RWPE2 (cell line): ENCODE measurements around the gene PCDHGC3.
"Not testable (repeated sequence)": the region's sequence is repeated elsewhere in the genome, so short reads cannot be mapped to it uniquely, and the experiment has no call there.

Source experiments
- ATAC-seq: fragments of 200-7000 bp; cut with Tn5 transposase; 3 replicates; pipeline ENCODE4 v1.9.1; 2021; ENCODE audit warnings: low read depth
- DNase-seq: peaks from one replicate; pipeline ENCODE4 v3.0.0-alpha.2; 2020; ENCODE audit warnings: low spot score
- H3K27ac ChIP-seq: fragments of 450-650 bp; 2 replicates; pipeline ENCODE4 v1.5.1; 2017; ENCODE audit warnings: mild to moderate bottlenecking; ENCODE audit not compliant: poor library complexity, severe bottlenecking
- H3K27me3 ChIP-seq: fragments of 250-450 bp; sonication (Bioruptor Pico); 2 replicates; pipeline ENCODE4 v1.5.1; 2021; ENCODE audit warnings: mild to moderate bottlenecking, moderate library complexity; ENCODE audit not compliant: insufficient read depth, poor library complexity, severe bottlenecking
- H3K36me3 ChIP-seq: fragments of 250-450 bp; sonication (Bioruptor Pico); 2 replicates; pipeline ENCODE4 v1.5.1; 2020; ENCODE audit warnings: low read depth, mild to moderate bottlenecking, moderate library complexity
- H3K4me1 ChIP-seq: fragments of 250-450 bp; sonication (Bioruptor Pico); 2 replicates; pipeline ENCODE4 v1.5.1; 2021; ENCODE audit warnings: mild to moderate bottlenecking, moderate library complexity; ENCODE audit not compliant: insufficient read depth, poor library complexity, severe bottlenecking
- H3K4me3 ChIP-seq: fragments of 250-450 bp; sonication (Bioruptor Pico); 2 replicates; pipeline ENCODE4 v1.5.1; 2021; ENCODE audit warnings: mild to moderate bottlenecking, moderate library complexity; ENCODE audit not compliant: severe bottlenecking
- H3K9me3 ChIP-seq: fragments of 250-450 bp; sonication (Bioruptor Pico); 2 replicates; pipeline ENCODE4 v1.5.1; 2021; ENCODE audit warnings: mild to moderate bottlenecking, moderate library complexity; ENCODE audit not compliant: severe bottlenecking
- CTCF ChIP-seq: fragments of 450-650 bp; IDR thresholded peaks from one replicate; pipeline ENCODE4 v1.5.1; 2017; ENCODE audit warnings: mild to moderate bottlenecking, moderate library complexity; ENCODE audit not compliant: poor library complexity, severe bottlenecking

Gene PCDHGC3

GRCh38 chr5:141475625-141476131 lies at the start of gene PCDHGC3:
PCDHGC3 (plus strand) TSS chr5:141475966; CDS start chr5:141476117, 151 bp downstream.
- peak; percentile 96 for ATAC-seq
- Histone ChIP-seq H3K27me3 (no peaks in the 10 kb centered on the region), H3K27ac (peak within 1 kb of the TSS; percentile 55), H3K4me1 (no peaks in the 10 kb centered on the region), H3K4me3 (peak within 1 kb of the TSS; percentile 40), H3K36me3 (0 out of 2 replicates have a peak, but pooled peaks cover 4% of the 10 kb centered on the region), H3K9me3 (peaks cover 3% of the 10 kb centered on the region)
- DNase-seq: peak; percentile 95
- peak; percentile 86 for TF ChIP-seq CTCF

- Histone ChIP-seq H3K4me3 (no peak overlapping the region), H3K4me1 (no peaks in the 10 kb centered on the region), H3K36me3 (no peaks in the 10 kb centered on the region), H3K9me3 (peaks cover 60% of the 10 kb centered on the region), H3K27me3 (peaks cover 13% of the 10 kb centered on the region), H3K27ac (no peak overlapping the region)
- no peak for TF ChIP-seq CTCF
- DNase-seq: no peak
- no peak for ATAC-seq
These were observed 47.9 kb upstream of the PCDHGC3 start for GRCh38 chr5:141427783-141428426.

GRCh38 chr5:141430332-141431113 lies 45.2 kb upstream of the PCDHGC3 start, which contains the start of gene PCDHGA12:
PCDHGA12 (plus strand) TSS chr5:141430507; CDS start chr5:141430760, 253 bp downstream.
- no peaks in the 10 kb centered on the region for H3K4me1 ChIP-seq
- H3K9me3 ChIP-seq: peaks cover 45% of the 10 kb centered on the region
- no peak within 1 kb of the TSS for H3K27ac ChIP-seq
- peak; percentile 81 for TF ChIP-seq CTCF
- H3K27me3 ChIP-seq: peaks cover 13% of the 10 kb centered on the region
- no peak for DNase-seq
- H3K36me3 ChIP-seq: no peaks in the 10 kb centered on the region
- peak within 1 kb of the TSS; percentile 17 for H3K4me3 ChIP-seq
- peak; percentile 86 for ATAC-seq

- H3K27me3 ChIP-seq: peaks cover 13% of the 10 kb centered on the region
- ATAC-seq: no peak
- peaks cover 40% of the 10 kb centered on the region for H3K9me3 ChIP-seq
- no peak for TF ChIP-seq CTCF
- no peak overlapping the region for H3K4me3 ChIP-seq
- H3K27ac ChIP-seq: no peak overlapping the region
- no peaks in the 10 kb centered on the region for H3K36me3 ChIP-seq
- DNase-seq: no peak
- no peaks in the 10 kb centered on the region for H3K4me1 ChIP-seq
These were observed 44.5 kb upstream of the PCDHGC3 start for GRCh38 chr5:141431286-141431685.

- H3K4me1 ChIP-seq, ATAC-seq, DNase-seq, H3K27me3 ChIP-seq, H3K4me3 ChIP-seq, H3K36me3 ChIP-seq, H3K27ac ChIP-seq: not testable (repeated sequence)
- H3K9me3 ChIP-seq: peaks cover 36% of the 10 kb centered on the region
These were observed 43.5 kb upstream of the PCDHGC3 start for GRCh38 chr5:141432308-141432707.

GRCh38 chr5:141432726-141433125 lies 43.0 kb upstream of the PCDHGC3 start:
- not testable (repeated sequence) for H3K4me3 ChIP-seq, H3K27ac ChIP-seq, ATAC-seq, DNase-seq, H3K27me3 ChIP-seq, H3K36me3 ChIP-seq, H3K4me1 ChIP-seq
- H3K9me3 ChIP-seq: peaks cover 32% of the 10 kb centered on the region
